Measurements from ENCODE around the gene CASP8AP2.
"Not testable (repeated sequence)": the region's sequence is repeated elsewhere in the genome, so short reads cannot be mapped to it uniquely, and the experiment has no call there.

Gene CASP8AP2

GRCh38 chr6:89829472-89830169 is at the start of gene CASP8AP2:
CASP8AP2 (plus strand) TSS chr6:89829880.
- peak; percentile 97 for DNase-seq (ENCODE audit: low read depth in 2 of 2)

DNA sequence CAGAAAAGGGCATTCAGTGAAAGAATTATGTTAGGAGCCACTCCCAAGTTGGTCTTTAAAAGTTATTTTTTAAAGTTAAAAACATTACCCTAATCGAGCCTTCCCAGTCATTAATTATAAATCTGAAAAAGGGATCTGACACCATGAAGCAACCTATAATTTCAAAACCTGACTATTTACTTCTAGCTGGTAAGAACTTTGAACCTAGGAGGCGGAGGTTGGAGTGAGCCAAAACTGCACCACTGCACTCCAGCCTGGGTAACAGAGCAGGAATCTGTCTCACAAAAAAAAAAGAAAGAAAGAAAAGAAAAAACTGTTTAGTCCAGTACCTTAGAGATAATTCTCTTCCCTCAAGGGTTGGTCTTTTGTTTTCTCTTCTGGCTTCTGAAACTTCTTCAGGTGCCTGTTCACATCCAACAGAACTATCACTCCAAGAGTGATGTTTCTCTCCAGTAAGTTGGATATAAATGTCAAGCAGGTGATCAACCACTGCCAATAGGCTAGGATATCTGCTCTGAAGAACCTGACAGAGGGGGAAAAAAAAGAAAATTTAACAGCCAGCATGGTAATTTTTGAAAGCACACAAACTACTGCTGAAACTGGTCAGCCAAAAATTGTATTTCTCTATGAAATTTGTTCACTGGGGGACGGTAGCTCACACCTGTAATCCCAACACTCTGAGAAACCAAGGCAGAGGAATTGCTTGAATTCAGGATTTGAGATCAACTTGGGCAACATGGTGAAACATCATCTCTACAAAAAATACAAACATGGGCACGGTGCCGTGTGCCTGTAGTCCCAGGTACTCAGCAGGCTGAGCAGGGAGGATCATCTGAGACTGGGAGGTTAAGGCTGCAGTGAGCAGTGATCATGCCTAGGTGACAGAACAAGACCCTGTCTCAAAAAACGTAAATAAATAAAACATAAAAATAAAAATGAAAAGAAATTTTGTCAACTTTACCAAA is 48.3 kb upstream of the CASP8AP2 start:
- no peak for DNase-seq (ENCODE audit: low read depth in 2 of 2)

GRCh38 chr6:89782222-89782621 is 47.5 kb upstream of the CASP8AP2 start:
- DNase-seq (ENCODE audit: low read depth in 2 of 2) = no peak

DNA sequence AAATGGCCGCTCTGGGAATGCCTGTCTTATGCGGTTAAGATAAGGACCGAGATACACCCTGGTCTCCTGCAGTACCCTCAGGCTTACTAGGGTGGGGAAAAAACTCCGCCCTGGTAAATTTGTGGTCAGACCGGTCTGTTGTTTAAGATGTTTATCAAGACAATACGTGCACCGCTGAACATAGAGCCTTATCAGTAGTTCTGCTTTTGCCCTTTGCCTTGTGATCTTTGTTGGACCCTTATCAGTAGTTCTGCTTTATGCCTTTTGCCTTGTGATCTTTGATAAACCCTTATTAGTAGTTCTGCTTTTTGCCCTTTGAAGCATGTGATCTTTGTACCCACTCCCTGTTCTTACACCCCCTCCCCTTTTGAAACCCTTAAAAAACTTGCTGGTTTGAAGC is 46.4 kb upstream of the CASP8AP2 start:
- not testable (repeated sequence) for DNase-seq (ENCODE audit: low read depth in 2 of 2)

- no peak for DNase-seq (ENCODE audit: low read depth in 2 of 2)
These were observed 44.8 kb upstream of the CASP8AP2 start for GRCh38 chr6:89784838-89785237.

- no peak for DNase-seq (ENCODE audit: low read depth in 2 of 2)
These were observed 42.7 kb upstream of the CASP8AP2 start for GRCh38 chr6:89786970-89787369.

- DNase-seq (ENCODE audit: low read depth in 2 of 2) = no peak
These were observed 41.9 kb upstream of the CASP8AP2 start for GRCh38 chr6:89787660-89788328.

DNA sequence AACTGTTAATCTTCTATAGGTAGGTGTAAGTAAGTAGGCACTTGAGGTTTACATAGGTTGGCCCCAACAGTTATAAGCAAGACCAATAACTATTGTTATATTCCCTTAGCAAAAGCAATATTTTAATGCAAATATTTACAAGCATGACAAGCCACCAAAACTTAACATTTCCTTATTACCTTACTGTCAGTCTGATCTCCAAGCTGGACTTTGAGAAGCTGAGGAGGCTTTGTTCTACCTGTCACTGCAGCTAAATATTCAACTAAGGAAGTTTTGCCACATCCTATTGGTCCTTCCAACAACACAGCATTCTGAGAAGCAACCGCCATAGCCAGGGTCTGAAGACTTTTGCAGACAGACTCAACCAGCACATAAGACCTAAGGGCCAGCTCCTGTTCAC is 39.7 kb upstream of the CASP8AP2 start:
- DNase-seq (ENCODE audit: low read depth in 2 of 2) = no peak

DNA sequence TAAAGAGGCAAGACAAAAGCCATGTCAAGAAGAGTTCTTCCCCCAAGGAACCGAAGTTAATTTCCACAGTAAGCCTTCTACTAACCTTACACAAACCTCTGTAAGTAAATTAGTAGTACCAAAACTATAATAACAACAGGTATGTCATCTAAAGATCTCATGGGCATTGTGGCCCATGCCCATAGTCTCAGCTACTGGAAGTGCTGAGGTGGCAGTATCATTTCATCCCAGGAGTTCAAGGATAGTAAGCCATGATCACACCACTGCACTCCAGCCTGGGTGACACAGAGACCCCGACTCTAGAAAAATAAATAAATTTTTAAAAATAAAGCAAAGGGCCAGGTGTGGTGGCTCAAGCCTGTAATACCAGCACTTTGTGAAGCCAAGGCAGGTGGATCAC is 39.3 kb upstream of the CASP8AP2 start:
- DNase-seq (ENCODE audit: low read depth in 2 of 2) = no peak

DNA sequence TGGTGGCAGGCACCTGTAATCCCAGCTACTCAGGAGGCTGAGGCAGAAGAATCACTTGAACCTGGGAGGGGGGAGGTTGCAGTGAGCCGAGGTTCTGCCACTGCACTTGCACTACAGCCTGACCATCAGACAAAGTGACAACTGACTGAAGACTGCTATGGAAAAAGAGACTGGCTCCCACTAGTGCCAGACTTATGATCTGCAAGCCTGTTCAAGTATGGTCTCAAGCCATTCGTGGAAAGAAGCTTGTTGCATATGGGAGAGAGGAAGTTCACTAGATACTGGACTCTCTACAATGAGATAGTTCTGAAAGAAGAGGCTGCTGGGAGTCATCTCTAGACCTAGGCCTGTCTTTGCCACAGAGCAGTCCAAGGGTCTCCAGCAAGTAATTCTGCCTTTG is 36.8 kb upstream of the CASP8AP2 start:
- no peak for DNase-seq (ENCODE audit: low read depth in 2 of 2)

GRCh38 chr6:89793586-89793985 is 36.1 kb upstream of the CASP8AP2 start:
- no peak for DNase-seq (ENCODE audit: low read depth in 2 of 2)

GRCh38 chr6:89794324-89794723 is 35.4 kb upstream of the CASP8AP2 start:
- DNase-seq (ENCODE audit: low read depth in 2 of 2) = no peak

- peak in 1 of 2 experiments; percentile 8 for DNase-seq (ENCODE audit: low read depth in 2 of 2)
These were observed 32.4 kb upstream of the CASP8AP2 start for GRCh38 chr6:89797317-89797716.

- no peak for DNase-seq (ENCODE audit: low read depth in 2 of 2)
These were observed 30.6 kb upstream of the CASP8AP2 start for GRCh38 chr6:89799096-89799495.

GRCh38 chr6:89799756-89800155 is 29.9 kb upstream of the CASP8AP2 start:
- DNase-seq (ENCODE audit: low read depth in 2 of 2) = no peak

GRCh38 chr6:89803271-89803670 is 26.4 kb upstream of the CASP8AP2 start:
- no peak for DNase-seq (ENCODE audit: low read depth in 2 of 2)

GRCh38 chr6:89805814-89806371 is 23.8 kb upstream of the CASP8AP2 start:
- DNase-seq (ENCODE audit: low read depth in 2 of 2) = no peak

GRCh38 chr6:89807581-89807980 is 22.1 kb upstream of the CASP8AP2 start:
- no peak for DNase-seq (ENCODE audit: low read depth in 2 of 2)

GRCh38 chr6:89813422-89813821 is 16.3 kb upstream of the CASP8AP2 start:
- not testable (repeated sequence) for DNase-seq (ENCODE audit: low read depth in 2 of 2)

- no peak for DNase-seq (ENCODE audit: low read depth in 2 of 2)
These were observed 12.2 kb upstream of the CASP8AP2 start for GRCh38 chr6:89817481-89817880.

DNA sequence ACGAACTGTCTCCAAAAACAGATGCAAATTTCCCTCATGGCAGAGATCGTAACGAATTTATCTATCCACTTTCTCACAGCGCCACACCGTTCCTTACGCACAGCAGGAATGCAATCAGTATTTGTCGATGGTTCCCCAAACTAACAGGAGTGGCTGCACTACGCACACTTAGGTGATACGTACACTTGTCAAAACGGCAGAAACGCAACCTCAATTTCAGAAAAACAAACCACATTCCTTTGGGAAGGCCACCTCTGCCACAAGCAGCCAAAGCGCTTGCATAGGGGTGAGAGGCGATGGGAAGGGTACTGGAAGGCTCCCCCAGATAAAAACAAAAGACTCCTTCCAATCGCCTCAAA is 10.7 kb upstream of the CASP8AP2 start:
- DNase-seq (ENCODE audit: low read depth in 2 of 2) = no peak
